Activated CD8-positive, alpha-beta memory T cell treated with anti-CD3 and anti-CD28 coated beads for 48 hours (primary cell): ENCODE measurements around the gene DOC2A.
A peak's percentile ranks its signal among the peaks of the same experiment; 100 is the strongest.
"Not testable (repeated sequence)": the region's sequence is repeated elsewhere in the genome, so short reads cannot be mapped to it uniquely, and the experiment has no call there.

Experiments used
- DNase-seq, 3 experiments: peaks; one replicate each; pipeline ENCODE4 v3.0.0-alpha.2; 2020; ENCODE audit warnings: low read depth in 2 of 3, low spot score in 2 of 3

The DOC2A gene

DNA sequence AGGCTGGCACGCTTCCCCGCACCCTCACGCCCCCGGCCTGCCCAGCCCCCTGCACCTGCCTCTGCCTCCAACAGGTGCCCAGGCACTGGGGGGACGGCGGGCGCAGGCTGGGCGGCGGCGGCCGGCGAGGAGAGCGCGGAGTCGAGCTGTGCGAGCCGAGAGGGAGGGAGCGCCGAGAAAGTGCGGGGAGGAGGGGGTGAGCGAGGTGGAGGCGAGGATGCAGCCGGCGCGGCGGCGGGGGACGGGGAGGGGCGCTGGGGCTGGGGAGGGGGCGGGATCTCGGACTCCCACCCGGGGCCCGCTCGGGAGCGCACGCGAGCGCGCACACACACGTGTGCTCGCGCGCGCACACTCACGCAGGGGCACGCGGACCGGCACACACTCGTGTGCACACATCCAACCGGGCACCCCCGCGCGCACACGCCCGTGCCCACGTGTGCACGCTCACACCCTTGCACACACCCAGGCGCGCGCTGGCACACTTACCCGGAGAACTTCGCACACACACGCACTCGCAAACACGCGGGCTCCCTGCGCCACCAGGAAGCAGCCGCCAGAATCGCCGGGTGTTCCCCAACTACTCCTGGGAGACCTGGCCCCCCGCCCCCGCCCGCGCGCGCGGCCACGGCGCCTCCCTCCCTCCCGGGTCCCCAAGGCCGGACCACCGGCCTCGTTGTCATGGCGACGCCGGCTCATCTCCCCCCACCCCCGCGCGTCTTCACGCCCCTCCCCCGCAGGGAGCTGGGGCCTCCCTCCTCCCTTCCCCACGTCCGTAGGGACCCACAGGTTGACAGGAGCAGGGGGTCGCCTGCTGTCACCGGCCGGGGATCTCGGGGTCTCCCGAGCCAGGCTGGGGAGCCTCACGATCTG, at the start of gene DOC2A:
DOC2A (minus strand) TSS at position 184 of the 870 bp plus-strand sequence. CDS start 805 bp downstream, outside the sequence.
- no peak for DNase-seq

- no peak for DNase-seq
These were observed 49.5 kb upstream of the DOC2A start for GRCh38 chr16:30060346-30060745.

DNA sequence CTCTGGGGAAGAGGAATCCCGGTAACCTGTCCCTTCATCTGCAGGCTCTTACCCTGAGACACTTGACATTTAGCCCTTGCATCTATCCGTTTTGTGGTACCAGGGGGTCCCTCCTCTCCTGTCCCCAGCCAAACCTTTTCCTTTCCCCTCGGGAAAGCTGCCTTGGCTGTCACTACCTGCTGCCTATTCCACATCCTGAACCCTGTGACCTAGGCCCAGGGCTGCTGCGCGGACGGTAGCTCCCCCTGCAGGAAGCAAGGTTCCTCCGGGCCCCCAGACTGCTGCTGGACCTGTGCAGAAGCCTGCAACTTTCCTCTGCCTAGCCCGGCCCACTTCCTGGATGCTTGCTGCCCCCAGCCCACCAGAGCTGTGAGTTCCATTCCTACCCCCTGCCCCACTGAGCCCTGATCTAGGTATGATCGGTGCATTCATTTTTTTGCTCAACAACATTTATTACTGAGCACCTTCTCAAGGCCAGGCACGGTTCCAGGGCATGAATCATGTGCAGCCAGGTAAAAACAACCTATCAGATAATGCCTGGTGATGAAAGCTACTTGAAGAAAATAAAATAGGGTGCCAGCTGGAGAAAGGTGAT, 44.2 kb upstream of the DOC2A start:
- DNase-seq, result no peak

- no peak for DNase-seq
These were observed 43.6 kb upstream of the DOC2A start for GRCh38 chr16:30054451-30054850.

- DNase-seq, result no peak
These were observed 42.7 kb upstream of the DOC2A start for GRCh38 chr16:30053376-30054015.

DNA sequence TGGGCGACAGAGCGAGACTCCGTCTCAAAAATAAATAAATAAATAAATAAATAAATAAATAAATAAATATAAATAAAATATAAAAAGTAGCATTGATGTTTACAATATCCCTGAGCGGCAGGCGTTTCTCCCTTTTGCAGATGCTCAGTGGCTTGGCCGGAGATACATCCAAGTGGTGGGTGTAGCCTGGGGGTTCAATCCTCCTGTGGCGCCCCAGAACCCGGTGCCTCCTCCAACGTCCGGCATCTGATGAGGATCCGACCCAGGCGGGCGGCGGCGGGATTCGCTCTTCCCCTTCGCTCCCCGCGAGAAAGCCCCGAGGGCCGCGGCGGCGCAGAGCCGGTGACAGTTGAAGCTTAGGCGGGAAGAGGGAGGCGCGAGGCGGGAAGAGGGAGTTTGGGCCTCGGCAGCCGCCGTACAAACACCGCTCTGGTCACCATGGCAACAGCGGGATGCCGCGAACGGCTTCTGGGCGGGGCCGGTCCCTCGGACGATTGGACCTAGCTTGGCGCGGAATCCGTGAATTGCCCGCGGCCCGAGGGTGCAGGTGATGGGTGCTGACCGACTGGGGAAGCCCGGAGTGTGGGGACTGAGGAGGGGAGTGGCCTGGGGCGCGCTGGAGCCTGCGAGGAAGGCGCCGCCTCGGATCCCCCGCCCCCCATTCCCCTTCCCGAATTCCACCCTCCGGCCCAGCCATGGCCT, 42.0 kb upstream of the DOC2A start:
- DNase-seq, result peak; percentile 81 to 97 (median 95)

DNA sequence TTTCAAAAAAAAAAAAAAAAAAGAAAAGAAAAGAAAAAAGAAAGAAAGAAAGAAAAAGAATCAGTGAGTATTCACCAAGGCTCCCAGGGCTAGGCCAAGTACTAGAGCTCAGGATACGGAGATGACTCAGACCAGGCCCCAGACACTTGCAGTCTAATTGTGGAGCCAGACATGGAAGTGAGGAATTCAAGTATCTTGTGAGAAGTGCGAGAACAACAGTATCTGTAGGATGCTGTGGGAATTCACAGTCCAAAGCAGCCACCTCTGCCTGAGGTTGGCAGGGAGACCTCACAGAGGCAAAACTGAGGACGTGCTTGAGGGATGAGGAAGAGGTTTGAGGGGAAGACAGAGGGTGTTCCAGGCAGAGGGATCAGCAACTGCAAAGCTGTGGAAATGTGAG, 40.7 kb upstream of the DOC2A start:
- DNase-seq, result no peak

GRCh38 chr16:30049871-30050270, 39.0 kb upstream of the DOC2A start:
- DNase-seq, result no peak

- DNase-seq, result no peak
These were observed 35.8 kb upstream of the DOC2A start for GRCh38 chr16:30046588-30046987.

DNA sequence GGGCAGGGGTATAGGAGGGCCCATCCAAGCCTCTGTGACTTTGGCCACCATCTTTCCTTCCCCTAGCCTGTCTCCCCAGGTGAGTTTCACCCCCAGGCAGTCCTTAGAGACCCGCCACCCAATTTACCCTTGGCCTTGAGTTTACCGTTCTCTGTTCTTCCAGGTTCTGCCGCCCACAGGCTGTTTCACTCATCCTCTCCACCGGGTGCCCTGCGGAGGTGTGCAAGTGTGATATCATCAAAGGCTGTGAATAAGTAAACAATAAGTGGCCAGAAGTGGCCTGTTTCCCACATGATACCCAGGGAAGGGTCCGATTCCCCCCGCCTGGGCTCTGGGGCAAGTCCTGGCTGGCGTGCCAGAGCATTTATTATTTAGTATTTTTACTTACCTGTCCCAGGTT, 35.4 kb upstream of the DOC2A start:
- no peak for DNase-seq

DNA sequence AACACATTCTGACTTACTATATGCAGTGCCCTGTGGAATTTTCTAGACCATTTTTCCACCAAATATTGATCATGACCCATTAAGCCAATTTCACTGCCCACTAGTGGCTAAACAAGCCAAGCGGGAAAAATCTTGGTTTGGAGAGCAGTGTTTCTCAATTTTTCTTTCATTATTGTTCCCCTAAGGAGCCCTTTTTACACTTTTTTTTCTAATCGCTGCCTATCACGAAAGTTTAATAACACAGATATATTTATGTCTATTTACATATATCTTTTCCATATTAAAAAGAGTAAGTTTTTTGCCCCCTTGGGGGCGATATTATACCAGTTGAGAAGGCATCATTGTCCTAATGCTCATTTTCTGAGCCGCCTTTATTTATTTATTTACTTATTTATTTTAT, 31.0 kb upstream of the DOC2A start:
- no peak for DNase-seq

- not testable (repeated sequence) for DNase-seq
These were observed 29.9 kb upstream of the DOC2A start for GRCh38 chr16:30040690-30041089.

GRCh38 chr16:30040221-30040620, 29.4 kb upstream of the DOC2A start:
- DNase-seq, result no peak

- no peak for DNase-seq
These were observed 22.4 kb upstream of the DOC2A start for GRCh38 chr16:30033270-30033669.

- peak in 1 of 3 experiments; percentile 40 for DNase-seq
These were observed 21.4 kb upstream of the DOC2A start for GRCh38 chr16:30032083-30032819.

GRCh38 chr16:30031477-30031918, 20.7 kb upstream of the DOC2A start:
- DNase-seq, result no peak

DNA sequence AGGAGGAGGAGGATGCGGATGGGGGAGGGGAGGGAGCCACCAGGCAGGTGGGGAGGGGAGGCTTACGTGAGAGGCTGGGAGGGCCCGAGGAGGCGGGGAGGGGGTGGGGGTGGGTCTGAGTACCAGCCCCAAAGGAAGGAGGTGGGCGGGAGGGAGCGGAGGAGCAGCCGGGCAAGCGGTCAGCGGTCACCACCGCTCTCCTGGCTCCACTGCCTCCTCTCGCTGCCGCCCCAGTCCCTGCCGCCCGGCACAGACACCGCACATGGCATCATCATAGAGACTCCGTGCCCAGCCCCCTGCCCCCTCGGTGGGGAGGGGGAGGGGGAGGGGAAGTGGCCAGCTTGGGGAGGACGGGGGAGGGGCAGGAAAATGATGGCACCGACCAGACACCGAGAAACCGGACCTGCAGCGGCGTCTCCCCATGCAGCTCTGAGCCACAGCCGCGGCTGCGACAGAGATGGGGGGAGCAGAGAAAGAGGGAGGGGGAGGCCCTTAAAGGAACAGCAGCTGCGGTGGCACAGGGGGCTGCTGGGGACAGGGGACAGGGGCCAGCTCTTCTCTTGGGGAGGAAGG, 20.1 kb upstream of the DOC2A start, which contains the start of gene TLCD3B:
TLCD3B (minus strand) TSS at position 431 of the 573 bp plus-strand sequence. CDS start 744 bp downstream, outside the sequence.
- no peak for DNase-seq

GRCh38 chr16:30030011-30030685, 19.3 kb upstream of the DOC2A start:
- no peak for DNase-seq

DNA sequence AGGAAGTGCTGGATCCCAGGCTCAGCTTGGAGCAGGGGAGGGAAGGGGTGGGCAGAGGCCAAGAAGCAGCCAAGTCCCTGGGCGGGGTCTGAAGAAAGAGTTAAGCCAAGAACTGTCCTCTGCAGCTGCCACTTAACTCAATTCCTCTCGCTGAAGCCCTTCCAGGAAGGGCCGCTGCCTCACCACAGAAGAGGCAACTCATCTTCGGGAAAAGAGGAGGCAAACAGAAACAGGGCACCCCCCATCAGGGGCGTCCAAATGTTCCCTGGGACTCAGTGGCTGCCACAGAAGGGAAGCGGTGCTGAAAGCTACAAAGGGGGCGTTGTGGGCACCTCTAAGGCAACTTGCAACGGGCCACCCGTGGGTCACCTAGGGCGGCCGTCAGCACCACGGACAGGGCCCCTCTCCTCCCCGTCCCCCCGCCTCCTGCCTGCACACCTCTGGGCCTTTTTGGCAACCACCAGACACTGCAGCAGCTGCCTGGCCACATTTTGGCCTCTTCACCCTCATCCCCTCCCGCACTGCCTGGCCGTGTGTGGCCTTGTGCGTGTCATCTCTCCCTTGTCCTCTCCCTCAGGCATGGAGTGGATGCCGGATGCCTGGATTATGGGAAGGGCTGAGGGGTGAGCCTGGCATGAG, 17.7 kb upstream of the DOC2A start:
- no peak for DNase-seq
